ENCODE measurements around the gene AIP. TPM values are rescaled to one million over a fixed set of nuclear protein-coding genes. Genes with fewer than 3 reads are reported as not detected.

AIP gene
- total RNA-seq, 2 experiments from 2014 or later: 152 to 159 TPM

- no peaks in the 10 kb centered on the region for H3K9me3 Mint-ChIP-seq
- no peaks in the 10 kb centered on the region for H3K4me1 Mint-ChIP-seq
- DNase-seq: no peak
- H3K36me3 Mint-ChIP-seq (ENCODE audit: low read depth): no peaks in the 10 kb centered on the region
- no peak overlapping the region for H3K4me3 Mint-ChIP-seq
- no peak overlapping the region for H3K27ac Mint-ChIP-seq
- POLR2A ChIA-PET: no interaction called here
- peaks cover 7% of the 10 kb centered on the region for H3K27me3 Mint-ChIP-seq
- CTCF ChIA-PET: no interaction called here
These were observed 42.6 kb downstream of the AIP start for GRCh38 chr11:67525275-67525976.

- DNase-seq: no peak
- Mint-ChIP-seq H3K9me3 (peaks cover 6% of the 10 kb centered on the region), H3K27ac (no peak overlapping the region), H3K27me3 (peaks cover 7% of the 10 kb centered on the region), H3K36me3 (ENCODE audit: low read depth) (no peaks in the 10 kb centered on the region), H3K4me1 (no peaks in the 10 kb centered on the region), H3K4me3 (no peak overlapping the region)
- ChIA-PET POLR2A (no interaction called here), CTCF (no interaction called here)
These were observed 45.5 kb downstream of the AIP start for GRCh38 chr11:67528376-67528775.

GRCh38 chr11:67530282-67530592, 47.4 kb downstream of the AIP start:
- POLR2A ChIA-PET: no interaction called here
- peaks cover 5% of the 10 kb centered on the region for H3K36me3 Mint-ChIP-seq (ENCODE audit: low read depth)
- CTCF ChIA-PET: interaction anchor here (0.6 kb wide), 1 partner anchor 1330 kb away, joined by 3 read pairs; no protein-coding TSS in a partner anchor
- peaks cover 9% of the 10 kb centered on the region for H3K27me3 Mint-ChIP-seq
- H3K4me3 Mint-ChIP-seq: no peak overlapping the region
- H3K9me3 Mint-ChIP-seq: peaks cover 16% of the 10 kb centered on the region
- no peaks in the 10 kb centered on the region for H3K4me1 Mint-ChIP-seq
- DNase-seq: no peak
- no peak overlapping the region for H3K27ac Mint-ChIP-seq

GRCh38 chr11:67532889-67533288, 50.1 kb downstream of the AIP start:
- ChIA-PET POLR2A (no interaction called here), CTCF (no interaction called here)
- peaks cover 6% of the 10 kb centered on the region for H3K27me3 Mint-ChIP-seq
- H3K27ac Mint-ChIP-seq: no peak overlapping the region
- DNase-seq: no peak
- H3K4me3 Mint-ChIP-seq: no peak overlapping the region
- peaks cover 5% of the 10 kb centered on the region for H3K36me3 Mint-ChIP-seq (ENCODE audit: low read depth)
- no peaks in the 10 kb centered on the region for H3K4me1 Mint-ChIP-seq
- H3K9me3 Mint-ChIP-seq: peaks cover 20% of the 10 kb centered on the region

DNA sequence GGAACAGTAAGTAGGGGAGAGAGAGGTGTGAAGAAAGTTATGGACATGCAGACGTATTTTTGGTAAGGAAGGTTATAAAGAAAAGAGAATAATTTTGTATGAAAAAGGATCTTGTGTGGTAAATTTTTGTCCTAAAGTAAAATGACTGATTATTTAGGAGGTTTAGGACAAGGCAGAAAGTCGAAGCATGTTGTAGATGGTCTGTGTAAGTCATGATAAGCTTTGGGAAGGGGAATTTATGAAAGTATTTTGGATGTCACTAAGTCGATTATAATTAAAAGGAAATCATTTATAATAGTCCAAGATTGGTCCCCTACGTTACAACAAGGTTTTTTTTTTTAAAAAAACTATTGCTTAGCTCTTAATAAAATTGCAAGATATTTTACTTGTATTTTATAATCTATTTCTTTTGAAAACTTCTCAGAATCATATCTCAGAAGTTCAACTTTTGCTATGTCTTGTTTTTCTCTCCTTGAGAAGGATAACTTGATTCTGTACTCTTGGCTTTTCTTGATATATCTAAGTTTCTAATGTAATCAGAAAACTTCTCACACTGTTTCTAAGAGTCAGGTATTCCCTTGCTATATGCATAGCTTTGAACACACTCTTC, 51.3 kb downstream of the AIP start:
- H3K27ac Mint-ChIP-seq: no peak overlapping the region
- peaks cover 6% of the 10 kb centered on the region for H3K27me3 Mint-ChIP-seq
- no peak overlapping the region for H3K4me3 Mint-ChIP-seq
- POLR2A ChIA-PET: no interaction called here
- CTCF ChIA-PET: no interaction called here
- peaks cover 20% of the 10 kb centered on the region for H3K9me3 Mint-ChIP-seq
- peaks cover 5% of the 10 kb centered on the region for H3K36me3 Mint-ChIP-seq (ENCODE audit: low read depth)
- no peaks in the 10 kb centered on the region for H3K4me1 Mint-ChIP-seq
- no peak for DNase-seq

GRCh38 chr11:67535561-67535960, 52.7 kb downstream of the AIP start:
- H3K27me3 Mint-ChIP-seq: peaks cover 4% of the 10 kb centered on the region
- peaks cover 5% of the 10 kb centered on the region for H3K36me3 Mint-ChIP-seq (ENCODE audit: low read depth)
- no peak overlapping the region for H3K4me3 Mint-ChIP-seq
- DNase-seq: no peak
- no peak overlapping the region for H3K27ac Mint-ChIP-seq
- POLR2A ChIA-PET: no interaction called here
- H3K9me3 Mint-ChIP-seq: peaks cover 20% of the 10 kb centered on the region
- CTCF ChIA-PET: no interaction called here
- H3K4me1 Mint-ChIP-seq: no peaks in the 10 kb centered on the region

DNA sequence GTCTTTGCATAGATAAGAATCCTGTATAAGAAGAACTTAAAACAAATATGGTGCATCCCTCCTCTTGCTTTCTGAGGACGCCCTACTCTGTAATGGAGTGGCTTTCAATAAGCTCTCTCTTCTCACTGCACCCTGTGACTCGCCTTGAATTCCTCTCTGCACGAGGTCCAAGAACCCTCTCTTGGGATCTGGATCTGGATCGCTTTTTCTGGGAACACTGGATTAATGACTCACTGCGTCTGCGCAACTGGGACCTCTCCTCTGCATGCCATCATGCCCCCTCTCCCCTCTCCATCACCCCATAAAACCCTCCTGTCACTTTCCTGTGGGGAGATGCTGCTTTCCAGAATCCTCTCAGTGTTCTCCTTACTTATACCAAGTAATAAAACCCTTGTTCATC, 55.5 kb downstream of the AIP start:
- peaks cover 4% of the 10 kb centered on the region for H3K27me3 Mint-ChIP-seq
- peaks cover 5% of the 10 kb centered on the region for H3K36me3 Mint-ChIP-seq (ENCODE audit: low read depth)
- H3K4me3 Mint-ChIP-seq: no peak overlapping the region
- H3K27ac Mint-ChIP-seq: no peak overlapping the region
- H3K9me3 Mint-ChIP-seq: peaks cover 15% of the 10 kb centered on the region
- no peaks in the 10 kb centered on the region for H3K4me1 Mint-ChIP-seq
- CTCF ChIA-PET: interaction anchor here (0.7 kb wide), 1 partner anchor 134 kb away, joined by 3 read pairs; no protein-coding TSS in a partner anchor
- DNase-seq: no peak
- POLR2A ChIA-PET: no interaction called here

DNA sequence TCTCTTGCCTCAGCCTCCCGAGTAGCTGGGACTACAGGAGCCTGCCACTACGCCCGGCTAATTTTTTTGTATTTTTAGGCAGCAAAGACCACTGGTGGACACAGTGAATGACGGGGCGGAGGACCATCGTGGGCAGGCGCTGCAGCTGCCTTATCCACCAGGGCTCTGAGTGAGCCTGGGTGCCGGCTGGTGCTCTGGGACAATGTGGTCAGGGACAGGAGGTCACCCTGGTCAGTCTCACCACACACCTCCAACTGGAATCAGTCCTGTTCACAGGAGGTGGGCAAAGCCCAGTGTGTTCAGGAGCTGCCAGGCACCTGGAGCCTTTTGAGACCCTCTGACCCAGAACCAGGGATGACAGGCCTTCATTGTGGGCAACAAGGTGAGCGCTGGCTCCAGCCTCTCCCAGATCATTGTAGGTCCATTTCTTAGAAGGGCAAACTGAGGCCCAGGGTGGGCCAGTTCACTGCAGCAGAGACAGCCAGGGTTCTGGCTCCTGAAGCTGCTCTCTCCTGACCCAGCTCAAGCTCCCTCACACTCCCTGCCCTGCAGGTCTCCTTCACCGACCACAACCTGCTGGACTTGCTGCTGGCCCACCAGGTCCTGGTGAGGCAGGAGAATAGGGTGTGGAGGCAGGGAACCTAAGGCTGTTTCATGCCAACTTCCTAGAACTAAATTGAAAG, 56.1 kb downstream of the AIP start:
- H3K4me1 Mint-ChIP-seq: no peaks in the 10 kb centered on the region
- no peak overlapping the region for H3K27ac Mint-ChIP-seq
- peaks cover 3% of the 10 kb centered on the region for H3K36me3 Mint-ChIP-seq (ENCODE audit: low read depth)
- POLR2A ChIA-PET: no interaction called here
- H3K27me3 Mint-ChIP-seq: peaks cover 1% of the 10 kb centered on the region
- CTCF ChIA-PET: interaction anchor here (0.7 kb wide), 1 partner anchor 134 kb away, joined by 3 read pairs; no protein-coding TSS in a partner anchor
- DNase-seq: no peak
- H3K4me3 Mint-ChIP-seq: no peak overlapping the region
- H3K9me3 Mint-ChIP-seq: peaks cover 10% of the 10 kb centered on the region

DNA sequence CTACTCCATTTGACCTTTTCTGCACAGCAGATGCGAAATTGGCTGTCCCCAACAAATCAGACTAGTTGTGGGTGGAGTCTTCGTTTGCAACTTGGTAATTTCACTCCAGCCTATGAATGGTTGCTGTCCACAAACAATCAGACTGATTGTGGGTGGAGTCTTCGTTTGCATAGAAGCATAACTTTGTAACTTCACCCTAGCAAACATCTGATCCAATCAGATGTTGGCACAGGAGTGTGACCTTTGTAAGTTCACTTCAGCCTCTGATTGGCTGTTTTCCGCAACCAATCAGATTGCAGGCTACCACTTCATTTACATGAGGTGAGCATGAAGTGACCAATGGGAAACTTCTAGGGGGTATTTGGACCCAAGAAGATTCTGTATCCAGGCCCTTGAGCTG, 56.7 kb downstream of the AIP start:
- H3K4me1 Mint-ChIP-seq: no peaks in the 10 kb centered on the region
- ChIA-PET POLR2A (no interaction called here), CTCF (no interaction called here)
- peaks cover 6% of the 10 kb centered on the region for H3K9me3 Mint-ChIP-seq
- no peak overlapping the region for H3K4me3 Mint-ChIP-seq
- peaks cover 1% of the 10 kb centered on the region for H3K36me3 Mint-ChIP-seq (ENCODE audit: low read depth)
- DNase-seq: no peak
- H3K27me3 Mint-ChIP-seq: peaks cover 1% of the 10 kb centered on the region
- H3K27ac Mint-ChIP-seq: no peak overlapping the region

Other genes with a start within 250 kb of the AIP start
- gene GRK2, start 216.6 kb upstream of the AIP start, total RNA-seq: 100 to 1,000 TPM; 333 to 338 TPM
- gene ANKRD13D, start 193.7 kb upstream of the AIP start, total RNA-seq: 100 to 1,000 TPM; 157 to 163 TPM
- 10 to 100 TPM; 15.4 to 19.0 TPM for gene SSH3, start 179.5 kb upstream of the AIP start, total RNA-seq
- 10 to 100 TPM; 74.0 to 74.1 TPM for gene POLD4, start 129.5 kb upstream of the AIP start, total RNA-seq
- gene CLCF1, start 109.4 kb upstream of the AIP start, total RNA-seq: under 1 TPM; 0.65 to 0.71 TPM
- 10 to 100 TPM; 48.0 to 53.9 TPM for gene RAD9A, start 91.0 kb upstream of the AIP start, total RNA-seq
- gene PPP1CA, start 81.2 kb upstream of the AIP start, total RNA-seq: 100 to 1,000 TPM; 308 to 315 TPM
- gene TBC1D10C, start 78.9 kb upstream of the AIP start, total RNA-seq: 100 to 1,000 TPM; 285 to 310 TPM
- gene CARNS1, start 67.3 kb upstream of the AIP start, total RNA-seq: 1 to 10 TPM in 1 of 2 experiments, under 1 TPM in 1; 0.76 to 1.1 TPM
- 10 to 100 TPM; 56.9 to 57.1 TPM for gene RPS6KB2, start 54.5 kb upstream of the AIP start, total RNA-seq
- 100 to 1,000 TPM; 398 to 401 TPM for gene PTPRCAP, start 45.3 kb upstream of the AIP start, total RNA-seq
- gene CORO1B, start 39.5 kb upstream of the AIP start, total RNA-seq: 100 to 1,000 TPM; 192 to 196 TPM
- gene GPR152, start 30.3 kb upstream of the AIP start, total RNA-seq: not detected
- gene CABP4, start 27.7 kb upstream of the AIP start, total RNA-seq: 1 to 10 TPM; 2.3 to 3.3 TPM
- 10 to 100 TPM; 36.3 to 37.6 TPM for gene TMEM134, start 13.8 kb upstream of the AIP start, total RNA-seq
- gene PITPNM1, start 22.3 kb downstream of the AIP start, total RNA-seq: 100 to 1,000 TPM; 116 to 120 TPM
- gene CDK2AP2, start 25.1 kb downstream of the AIP start, total RNA-seq: 100 to 1,000 TPM; 116 to 119 TPM
- gene CABP2, start 40.4 kb downstream of the AIP start, total RNA-seq: not detected
- gene GSTP1, start 100.8 kb downstream of the AIP start, total RNA-seq: 100 to 1,000 TPM; 195 to 198 TPM
- 100 to 1,000 TPM; 174 to 193 TPM for gene NDUFV1, start 123.9 kb downstream of the AIP start, total RNA-seq
- 10 to 100 TPM in 1 of 2 experiments, 1 to 10 TPM in 1; 9.3 to 10.8 TPM for gene NUDT8, start 146.9 kb downstream of the AIP start, total RNA-seq
- gene TBX10, start 156.7 kb downstream of the AIP start, total RNA-seq: not detected
- under 1 TPM; 0.18 to 0.25 TPM for gene ACY3, start 167.7 kb downstream of the AIP start, total RNA-seq
- gene ALDH3B2, start 191.6 kb downstream of the AIP start, total RNA-seq: not detected

Measured in activated CD4-positive, alpha-beta memory T cell treated with anti-CD3 and anti-CD28 coated beads, Interleukin-2, amount 10 ng/mL, durations not matched to agents 7 days and 5 days (primary cell).